ENCODE data around the gene SRPK1.

SRPK1 gene

DNA sequence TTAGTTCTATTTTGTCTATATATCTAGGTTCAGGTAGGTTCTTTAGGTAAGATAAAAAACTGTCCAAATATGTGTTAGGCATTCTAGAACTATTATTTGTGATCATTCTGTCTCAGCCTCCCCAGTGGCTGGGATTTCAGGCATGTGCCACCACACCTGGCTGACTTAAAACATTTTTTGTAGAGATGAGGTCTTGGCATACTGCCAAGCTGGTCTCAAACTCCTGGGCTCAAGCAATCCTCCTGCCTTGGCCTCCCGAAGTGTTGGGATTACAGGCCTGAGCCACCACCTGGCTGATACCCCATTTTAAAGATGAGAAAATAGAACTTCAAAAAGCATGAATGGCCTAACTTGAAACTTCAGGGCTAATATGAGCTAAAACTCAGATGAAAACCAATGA is 81.9 kb downstream of the SRPK1 start:
- no peak for ATAC-seq
- TF ChIP-seq ZFP3 (CRISPR knock-in tag; IDR thresholded peaks at IDR 0.05) = no peak
- no peak for TF ChIP-seq ISL1 (CRISPR knock-in tag; IDR thresholded peaks at IDR 0.05)
- no peak for TF ChIP-seq CSDC2 (CRISPR knock-in tag; IDR thresholded peaks at IDR 0.05)
- no peak for TF ChIP-seq ZC3H10 (CRISPR knock-in tag; IDR thresholded peaks at IDR 0.05)
- no peak for TF ChIP-seq PPARA (CRISPR knock-in tag; IDR thresholded peaks at IDR 0.05; ENCODE audit: borderline replicate concordance)
- no peak for TF ChIP-seq GLIS3 (CRISPR knock-in tag; IDR thresholded peaks at IDR 0.05)
- no peak for TF ChIP-seq ZFP30 (CRISPR knock-in tag; IDR thresholded peaks at IDR 0.05)
- TF ChIP-seq SNAI2 (CRISPR knock-in tag; IDR thresholded peaks at IDR 0.05) = no peak
- no peak for TF ChIP-seq ZNF70 (CRISPR knock-in tag; IDR thresholded peaks at IDR 0.05)
- TF ChIP-seq POU6F1 (CRISPR knock-in tag; IDR thresholded peaks at IDR 0.05; ENCODE audit: borderline replicate concordance, low read depth) = no peak
- TF ChIP-seq ZNF8 (CRISPR knock-in tag; IDR thresholded peaks at IDR 0.05) = no peak
- TF ChIP-seq RARB (CRISPR knock-in tag; IDR thresholded peaks at IDR 0.05) = no peak
- no peak for TF ChIP-seq OSR1 (CRISPR knock-in tag; IDR thresholded peaks at IDR 0.05)
- TF ChIP-seq, protein P1, sequence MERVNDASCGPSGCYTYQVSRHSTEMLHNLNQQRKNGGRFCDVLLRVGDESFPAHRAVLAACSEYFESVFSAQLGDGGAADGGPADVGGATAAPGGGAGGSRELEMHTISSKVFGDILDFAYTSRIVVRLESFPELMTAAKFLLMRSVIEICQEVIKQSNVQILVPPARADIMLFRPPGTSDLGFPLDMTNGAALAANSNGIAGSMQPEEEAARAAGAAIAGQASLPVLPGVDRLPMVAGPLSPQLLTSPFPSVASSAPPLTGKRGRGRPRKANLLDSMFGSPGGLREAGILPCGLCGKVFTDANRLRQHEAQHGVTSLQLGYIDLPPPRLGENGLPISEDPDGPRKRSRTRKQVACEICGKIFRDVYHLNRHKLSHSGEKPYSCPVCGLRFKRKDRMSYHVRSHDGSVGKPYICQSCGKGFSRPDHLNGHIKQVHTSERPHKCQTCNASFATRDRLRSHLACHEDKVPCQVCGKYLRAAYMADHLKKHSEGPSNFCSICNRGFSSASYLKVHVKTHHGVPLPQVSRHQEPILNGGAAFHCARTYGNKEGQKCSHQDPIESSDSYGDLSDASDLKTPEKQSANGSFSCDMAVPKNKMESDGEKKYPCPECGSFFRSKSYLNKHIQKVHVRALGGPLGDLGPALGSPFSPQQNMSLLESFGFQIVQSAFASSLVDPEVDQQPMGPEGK (CRISPR knock-in tag; IDR thresholded peaks at IDR 0.05; ENCODE audit: borderline replicate concordance) = no peak
- no peak for TF ChIP-seq BACH2 (CRISPR knock-in tag; IDR thresholded peaks at IDR 0.05; ENCODE audit: borderline replicate concordance)
- no peak for TF ChIP-seq ARNTL (CRISPR knock-in tag; IDR thresholded peaks at IDR 0.05; ENCODE audit: borderline replicate concordance, low read depth)
- no peak for TF ChIP-seq ESRRG (CRISPR knock-in tag; IDR thresholded peaks at IDR 0.05)
- TF ChIP-seq TCF4 (CRISPR knock-in tag; IDR thresholded peaks at IDR 0.05; ENCODE audit: borderline replicate concordance) = no peak
- no peak for TF ChIP-seq CSRNP3 (CRISPR knock-in tag; IDR thresholded peaks at IDR 0.05)
- TF ChIP-seq TOX (CRISPR knock-in tag; IDR thresholded peaks at IDR 0.05; ENCODE audit: borderline replicate concordance) = no peak

- no peak for ATAC-seq
- TF ChIP-seq ISL1 (CRISPR knock-in tag; IDR thresholded peaks at IDR 0.05) = no peak
- TF ChIP-seq ZNF8 (CRISPR knock-in tag; IDR thresholded peaks at IDR 0.05) = no peak
- no peak for TF ChIP-seq GLIS3 (CRISPR knock-in tag; IDR thresholded peaks at IDR 0.05)
- no peak for TF ChIP-seq ARNTL (CRISPR knock-in tag; IDR thresholded peaks at IDR 0.05; ENCODE audit: borderline replicate concordance, low read depth)
- no peak for TF ChIP-seq TCF4 (CRISPR knock-in tag; IDR thresholded peaks at IDR 0.05; ENCODE audit: borderline replicate concordance)
- TF ChIP-seq CSDC2 (CRISPR knock-in tag; IDR thresholded peaks at IDR 0.05) = no peak
- TF ChIP-seq, protein P1 (CRISPR knock-in tag; IDR thresholded peaks at IDR 0.05; ENCODE audit: borderline replicate concordance) = no peak
- no peak for TF ChIP-seq CSRNP3 (CRISPR knock-in tag; IDR thresholded peaks at IDR 0.05)
- TF ChIP-seq ZNF70 (CRISPR knock-in tag; IDR thresholded peaks at IDR 0.05) = no peak
- no peak for TF ChIP-seq PPARA (CRISPR knock-in tag; IDR thresholded peaks at IDR 0.05; ENCODE audit: borderline replicate concordance)
- no peak for TF ChIP-seq ZNF565 (CRISPR knock-in tag; conservative IDR thresholded peaks at IDR 0.05; ENCODE audit: low read depth)
- TF ChIP-seq POU6F1 (CRISPR knock-in tag; IDR thresholded peaks at IDR 0.05; ENCODE audit: borderline replicate concordance, low read depth) = no peak
- TF ChIP-seq BACH2 (CRISPR knock-in tag; IDR thresholded peaks at IDR 0.05; ENCODE audit: borderline replicate concordance) = no peak
- no peak for TF ChIP-seq ESRRG (CRISPR knock-in tag; IDR thresholded peaks at IDR 0.05)
Observed at GRCh38 chr6:35833536-35833935, 87.4 kb downstream of the SRPK1 start.
